Measurements from ENCODE around the gene SUPT20HL2. TPM values are rescaled to one million over a fixed set of nuclear protein-coding genes. Genes with fewer than 3 reads are reported as not detected.

SUPT20HL2 gene
- total and polyA plus RNA-seq, 5 donors from 2014 or later: not detected

DNA sequence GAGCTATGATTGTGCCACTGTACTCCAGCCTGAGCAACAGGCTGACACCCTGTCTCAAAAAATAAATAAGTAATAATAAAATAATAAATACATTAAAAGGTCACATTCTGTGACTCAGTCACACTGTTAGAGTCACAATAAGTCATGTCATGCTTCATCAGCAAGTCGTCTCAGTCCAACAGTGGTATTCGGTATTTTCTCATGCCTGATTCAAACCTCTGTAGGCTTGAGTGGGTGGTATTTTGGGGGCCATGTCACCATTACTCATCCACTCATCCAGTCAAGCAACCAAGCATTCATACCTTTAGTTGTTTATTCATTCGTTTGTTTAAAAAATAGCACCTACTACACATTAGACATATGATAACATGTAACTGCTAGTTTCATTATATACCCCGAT lies 46.9 kb downstream of the SUPT20HL2 start:
- no peak overlapping the region for H3K27ac ChIP-seq (ENCODE audit: insufficient read depth, low read length, poor library complexity, severe bottlenecking)
- Mint-ChIP-seq H3K4me3 (no peak overlapping the region), H3K27me3 (peaks cover 10% of the 10 kb centered on the region), H3K9me3 (peaks cover 0 to 4% (median 0%) of the 10 kb centered on the region in 7 donors), H3K27ac (no peak overlapping the region), H3K4me1 (no peaks in the 10 kb centered on the region), H3K36me3 (no peaks in the 10 kb centered on the region)
- ATAC-seq (ENCODE audit: low read depth in 2 of 2): no peak
- no peak for DNase-seq
- H3K36me3 ChIP-seq (ENCODE audit: control insufficient read depth, insufficient read depth, low read length): no peaks in the 10 kb centered on the region
- peaks cover 0 to 3% of the 10 kb centered on the region in 2 experiments for H3K9me3 ChIP-seq (ENCODE audit: control insufficient read depth in 2 of 2, low read length in 2 of 2)
- no peaks in the 10 kb centered on the region for H3K27me3 ChIP-seq (ENCODE audit: control insufficient read depth, insufficient read depth, low read length)
- H3K4me3 ChIP-seq (ENCODE audit: low read depth, low read length): no peak overlapping the region
- H3K4me1 ChIP-seq (ENCODE audit: control insufficient read depth, insufficient read depth, low read length, poor library complexity, severe bottlenecking): no peaks in the 10 kb centered on the region

- H3K27ac Mint-ChIP-seq: no peak overlapping the region
- Histone ChIP-seq H3K36me3 (ENCODE audit: control insufficient read depth, insufficient read depth, low read length) (no peaks in the 10 kb centered on the region), H3K27ac (ENCODE audit: insufficient read depth, low read length, poor library complexity, severe bottlenecking) (no peak overlapping the region), H3K4me3 (ENCODE audit: low read depth, low read length) (no peak overlapping the region), H3K27me3 (ENCODE audit: control insufficient read depth, insufficient read depth, low read length) (no peaks in the 10 kb centered on the region), H3K9me3 (ENCODE audit: control insufficient read depth in 2 of 2, low read length in 2 of 2) (no peaks in the 10 kb centered on the region), H3K4me1 (ENCODE audit: control insufficient read depth, insufficient read depth, low read length, poor library complexity, severe bottlenecking) (no peaks in the 10 kb centered on the region)
- H3K27me3 Mint-ChIP-seq: peaks cover 10% of the 10 kb centered on the region
- no peak overlapping the region for H3K4me3 Mint-ChIP-seq
- H3K4me1 Mint-ChIP-seq: peaks cover 0 to 7% (median 5%) of the 10 kb centered on the region in 4 donors
- no peaks in the 10 kb centered on the region for H3K36me3 Mint-ChIP-seq
- ATAC-seq (ENCODE audit: low read depth in 2 of 2) (no peak), DNase-seq (no peak)
- peaks cover 0 to under 1% (median 0%) of the 10 kb centered on the region in 7 donors for H3K9me3 Mint-ChIP-seq
Observed at GRCh38 chrX:24264383-24264782, 49.5 kb downstream of the SUPT20HL2 start.

DNA sequence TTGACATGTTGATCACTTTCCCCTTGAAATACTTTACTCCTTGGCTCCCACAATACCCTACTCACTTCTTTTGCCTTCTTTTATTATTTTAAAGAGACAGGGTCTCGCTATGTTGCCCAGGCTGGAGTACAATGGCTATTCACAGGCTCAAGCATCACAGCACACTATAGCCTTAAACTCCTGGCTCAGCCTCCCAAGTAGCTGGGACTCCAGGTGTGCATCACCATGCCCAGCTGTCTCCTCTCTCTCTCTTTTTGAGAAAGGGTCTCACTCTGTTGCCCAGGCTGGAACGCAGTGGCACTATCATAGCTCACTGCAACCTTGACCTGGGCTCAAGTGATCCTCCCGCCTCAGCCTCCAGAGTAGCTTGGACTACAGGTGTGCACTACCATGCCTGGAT lies 51.6 kb downstream of the SUPT20HL2 start:
- Histone ChIP-seq H3K4me1 (ENCODE audit: control insufficient read depth, insufficient read depth, low read length, poor library complexity, severe bottlenecking) (no peaks in the 10 kb centered on the region), H3K9me3 (ENCODE audit: control insufficient read depth in 2 of 2, low read length in 2 of 2) (no peaks in the 10 kb centered on the region), H3K4me3 (ENCODE audit: low read depth, low read length) (no peak overlapping the region), H3K36me3 (ENCODE audit: control insufficient read depth, insufficient read depth, low read length) (no peaks in the 10 kb centered on the region), H3K27me3 (ENCODE audit: control insufficient read depth, insufficient read depth, low read length) (no peaks in the 10 kb centered on the region), H3K27ac (ENCODE audit: insufficient read depth, low read length, poor library complexity, severe bottlenecking) (no peak overlapping the region)
- Mint-ChIP-seq H3K9me3 (no peaks in the 10 kb centered on the region), H3K4me3 (no peak overlapping the region), H3K4me1 (peaks cover 0 to 7% (median 5%) of the 10 kb centered on the region in 4 donors), H3K27me3 (peaks cover 10% of the 10 kb centered on the region), H3K36me3 (no peaks in the 10 kb centered on the region), H3K27ac (peak overlapping the region in 1 of 3 donors; percentile 15)
- ATAC-seq (ENCODE audit: low read depth in 2 of 2) (no peak), DNase-seq (no peak)

Other genes with a start within 250 kb of the SUPT20HL2 start
- 104 TPM for gene ZFX, start 164.3 kb downstream of the SUPT20HL2 start, total RNA-seq
- gene ZFX, start 164.3 kb downstream of the SUPT20HL2 start, polyA plus RNA-seq: 10 to 100 TPM; 20.4 to 41.6 (median 38.8) TPM
- gene SUPT20HL1, start 46.6 kb upstream of the SUPT20HL2 start, total RNA-seq: not detected
- not detected for gene SUPT20HL1, start 46.6 kb upstream of the SUPT20HL2 start, polyA plus RNA-seq
- 11.3 TPM for gene PDK3, start 151.2 kb upstream of the SUPT20HL2 start, total RNA-seq
- 10 to 100 TPM; 29.7 to 33.9 (median 33.4) TPM for gene PDK3, start 151.2 kb upstream of the SUPT20HL2 start, polyA plus RNA-seq

Measured in CD4-positive, CD25-positive, alpha-beta regulatory T cell (primary cell).